ENCODE measurements around the gene PRICKLE2.

The PRICKLE2 gene

GRCh38 chr3:64081235-64081630 is 144.0 kb downstream of the PRICKLE2 start:
- DNase-seq (ENCODE audit: low read depth): no peak
- TF ChIP-seq, protein P1, sequence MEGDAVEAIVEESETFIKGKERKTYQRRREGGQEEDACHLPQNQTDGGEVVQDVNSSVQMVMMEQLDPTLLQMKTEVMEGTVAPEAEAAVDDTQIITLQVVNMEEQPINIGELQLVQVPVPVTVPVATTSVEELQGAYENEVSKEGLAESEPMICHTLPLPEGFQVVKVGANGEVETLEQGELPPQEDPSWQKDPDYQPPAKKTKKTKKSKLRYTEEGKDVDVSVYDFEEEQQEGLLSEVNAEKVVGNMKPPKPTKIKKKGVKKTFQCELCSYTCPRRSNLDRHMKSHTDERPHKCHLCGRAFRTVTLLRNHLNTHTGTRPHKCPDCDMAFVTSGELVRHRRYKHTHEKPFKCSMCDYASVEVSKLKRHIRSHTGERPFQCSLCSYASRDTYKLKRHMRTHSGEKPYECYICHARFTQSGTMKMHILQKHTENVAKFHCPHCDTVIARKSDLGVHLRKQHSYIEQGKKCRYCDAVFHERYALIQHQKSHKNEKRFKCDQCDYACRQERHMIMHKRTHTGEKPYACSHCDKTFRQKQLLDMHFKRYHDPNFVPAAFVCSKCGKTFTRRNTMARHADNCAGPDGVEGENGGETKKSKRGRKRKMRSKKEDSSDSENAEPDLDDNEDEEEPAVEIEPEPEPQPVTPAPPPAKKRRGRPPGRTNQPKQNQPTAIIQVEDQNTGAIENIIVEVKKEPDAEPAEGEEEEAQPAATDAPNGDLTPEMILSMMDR (IDR thresholded peaks at IDR 0.05; ENCODE audit: control insufficient read depth, insufficient read depth, low read depth, low read length, missing control alignments): no peak

DNA sequence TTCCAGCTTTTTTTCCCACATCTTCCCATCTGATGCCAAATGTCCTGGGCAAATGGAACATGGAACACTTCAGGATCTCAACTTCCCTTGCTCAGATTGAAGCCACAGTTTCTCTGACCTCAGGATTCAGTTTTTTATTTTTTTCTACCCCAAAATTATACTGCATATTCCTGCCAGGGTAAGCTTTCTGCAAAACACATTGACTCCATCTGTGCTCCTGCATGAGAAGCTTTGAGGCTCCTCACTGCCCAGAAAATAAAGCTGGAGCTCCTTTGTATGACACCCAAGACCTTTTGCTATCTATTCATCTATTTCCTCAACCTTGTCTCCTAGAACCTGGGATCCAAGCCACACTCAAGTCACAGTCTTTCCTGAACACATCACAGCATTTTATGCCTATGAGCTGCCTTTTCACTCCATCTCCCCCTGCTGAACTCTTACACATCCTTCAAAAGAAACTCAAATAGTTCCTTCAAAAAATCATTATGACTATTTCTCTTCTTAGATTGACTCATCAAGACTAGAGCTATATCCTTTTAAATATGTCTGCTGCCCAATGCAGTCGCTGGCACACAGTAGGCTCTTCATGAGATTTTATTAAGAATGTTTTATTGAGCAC is 144.5 kb downstream of the PRICKLE2 start:
- H3K4me3 ChIP-seq (ENCODE audit: control insufficient read depth, low read depth, low read length): no peak overlapping the region
- no peak for DNase-seq (ENCODE audit: low read depth)
- TF ChIP-seq, protein P1 (IDR thresholded peaks at IDR 0.05; ENCODE audit: control insufficient read depth, insufficient read depth, low read depth, low read length, missing control alignments): no peak

More at GRCh38 chr3:64081235-64081630, 144.0 kb downstream of the PRICKLE2 start:
- H3K4me3 ChIP-seq (ENCODE audit: control insufficient read depth, low read depth, low read length): no peak overlapping the region

DNA sequence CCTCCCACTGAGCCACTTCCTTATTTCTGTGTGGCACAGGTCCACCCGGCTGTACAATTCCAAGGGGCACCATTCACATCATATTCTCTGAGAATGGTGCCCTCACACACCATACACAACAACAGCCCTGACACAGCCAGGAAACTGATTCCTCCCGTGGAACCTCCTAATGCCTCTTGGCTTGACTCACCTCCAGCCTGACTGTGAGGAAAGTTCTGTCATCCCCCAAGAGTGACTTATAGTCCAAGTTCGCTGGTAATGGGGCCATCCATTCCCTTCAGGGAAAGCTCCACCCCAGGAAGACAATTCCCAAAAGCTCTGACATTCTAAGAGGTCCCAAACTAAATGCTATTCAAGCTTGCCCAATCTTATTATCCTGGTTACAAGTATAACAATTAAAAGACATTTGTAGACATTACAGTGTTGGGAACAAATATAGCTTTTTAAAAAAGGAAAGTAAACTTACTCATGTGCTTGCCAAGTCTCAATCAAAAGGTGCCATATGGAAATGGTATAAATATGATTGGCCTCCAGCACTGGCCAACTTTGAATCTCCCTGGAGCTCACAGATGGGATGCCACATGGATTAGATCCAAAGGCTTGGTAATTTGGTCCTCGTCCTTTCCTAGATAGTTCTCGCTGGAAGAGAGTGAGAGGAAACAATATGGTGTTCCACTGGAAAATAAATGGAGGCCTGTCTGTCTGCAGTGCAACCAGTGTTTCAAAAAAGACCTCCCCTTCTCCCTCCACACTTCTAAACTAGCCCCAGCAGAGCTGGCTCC is 145.7 kb downstream of the PRICKLE2 start:
- TF ChIP-seq, protein P1 (IDR thresholded peaks at IDR 0.05; ENCODE audit: control insufficient read depth, insufficient read depth, low read depth, low read length, missing control alignments): no peak
- no peak overlapping the region for H3K4me3 ChIP-seq (ENCODE audit: control insufficient read depth, low read depth, low read length)
- DNase-seq (ENCODE audit: low read depth): no peak

DNA sequence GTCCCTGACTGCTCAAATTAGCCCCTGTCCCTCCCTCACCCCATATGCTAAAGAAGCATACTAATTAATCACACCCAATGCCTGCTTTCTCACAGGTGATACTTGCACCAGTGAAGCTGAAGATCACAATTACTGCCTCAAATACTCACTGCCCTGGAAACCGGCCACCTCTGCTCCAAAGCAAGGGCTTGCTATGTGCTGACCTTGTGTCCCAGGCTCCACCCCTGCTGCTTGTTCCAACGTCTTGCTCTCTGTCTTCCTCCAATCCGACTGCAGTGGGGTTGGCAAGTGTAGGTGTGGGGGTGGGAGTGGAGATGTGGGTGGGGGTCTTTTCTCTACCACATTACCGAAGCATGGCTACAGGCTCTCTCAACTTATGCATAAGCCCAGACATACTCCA is 146.3 kb downstream of the PRICKLE2 start:
- no peak overlapping the region for H3K4me3 ChIP-seq (ENCODE audit: control insufficient read depth, low read depth, low read length)
- TF ChIP-seq, protein P1 (IDR thresholded peaks at IDR 0.05; ENCODE audit: control insufficient read depth, insufficient read depth, low read depth, low read length, missing control alignments): no peak
- no peak for DNase-seq (ENCODE audit: low read depth)

- no peak overlapping the region for H3K4me3 ChIP-seq (ENCODE audit: control insufficient read depth, low read depth, low read length)
- TF ChIP-seq, protein P1 (IDR thresholded peaks at IDR 0.05; ENCODE audit: control insufficient read depth, insufficient read depth, low read depth, low read length, missing control alignments): no peak
- no peak for DNase-seq (ENCODE audit: low read depth)
These were observed 150.2 kb downstream of the PRICKLE2 start for GRCh38 chr3:64074895-64075679.

GRCh38 chr3:64074060-64074459 is 151.2 kb downstream of the PRICKLE2 start:
- TF ChIP-seq, protein P1 (IDR thresholded peaks at IDR 0.05; ENCODE audit: control insufficient read depth, insufficient read depth, low read depth, low read length, missing control alignments): no peak
- H3K4me3 ChIP-seq (ENCODE audit: control insufficient read depth, low read depth, low read length): no peak overlapping the region
- no peak for DNase-seq (ENCODE audit: low read depth)
